ENCODE measurements around the gene PSMD11.
A peak's percentile ranks its signal among the peaks of the same experiment; 100 is the strongest.

The PSMD11 gene

DNA sequence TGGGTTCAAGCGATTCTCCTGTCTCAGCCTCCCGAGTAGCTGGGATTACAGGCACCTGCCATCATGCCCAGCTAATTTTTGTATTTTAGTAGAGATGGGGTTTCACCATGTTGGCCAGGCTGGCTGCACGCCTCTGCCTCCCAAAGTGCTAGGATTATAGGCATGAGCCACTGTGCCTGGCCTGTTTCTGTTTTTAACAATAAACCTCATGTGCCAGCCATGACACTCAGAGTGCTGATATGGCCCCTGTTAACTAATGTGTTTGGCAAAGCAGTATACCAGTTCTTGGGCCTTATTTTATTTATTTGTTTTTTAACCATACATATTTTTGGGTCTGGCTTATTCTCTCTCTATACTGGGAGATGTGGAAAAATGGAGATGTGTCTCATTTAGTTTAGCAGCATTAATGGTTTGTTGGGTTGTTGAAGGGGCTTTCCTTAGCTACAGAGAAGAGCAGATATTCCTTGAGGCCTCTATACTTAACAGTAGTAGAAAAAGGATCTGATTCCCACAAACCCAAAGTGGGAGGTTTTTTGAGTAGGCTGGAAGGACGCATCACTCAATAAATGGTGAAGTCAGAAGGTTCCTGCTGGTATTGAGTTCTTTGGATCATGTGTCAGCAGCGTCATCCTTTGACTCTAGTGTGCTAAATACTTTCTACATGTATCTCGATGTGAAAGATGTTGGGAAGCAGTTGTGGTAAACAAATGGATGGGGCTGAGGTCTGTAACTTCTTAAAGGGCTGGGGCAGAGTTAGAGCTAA is 26.3 kb downstream of the PSMD11 start:
- DNase-seq = no peak

GRCh38 chr17:32471652-32472051 is 27.3 kb downstream of the PSMD11 start:
- no peak for DNase-seq

DNA sequence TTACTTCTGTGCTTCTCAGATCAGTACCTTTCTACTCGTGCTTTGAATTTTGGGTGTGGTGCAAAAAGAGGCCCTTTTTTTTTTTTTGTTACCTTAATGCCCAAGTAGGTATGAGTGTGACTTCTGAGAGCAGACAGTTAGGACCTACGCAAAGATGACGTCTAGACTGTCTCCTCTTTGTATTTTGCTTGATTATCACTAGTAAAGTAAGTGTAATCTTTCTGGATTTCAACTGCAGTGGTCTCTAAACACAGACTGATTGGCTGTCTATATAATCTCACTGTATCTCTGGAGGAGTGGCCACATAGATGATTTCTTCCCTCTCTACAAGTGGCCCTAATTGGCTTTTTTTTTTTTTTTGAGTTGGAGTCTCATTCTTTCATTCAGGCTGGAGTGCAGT is 30.9 kb downstream of the PSMD11 start:
- DNase-seq = no peak

DNA sequence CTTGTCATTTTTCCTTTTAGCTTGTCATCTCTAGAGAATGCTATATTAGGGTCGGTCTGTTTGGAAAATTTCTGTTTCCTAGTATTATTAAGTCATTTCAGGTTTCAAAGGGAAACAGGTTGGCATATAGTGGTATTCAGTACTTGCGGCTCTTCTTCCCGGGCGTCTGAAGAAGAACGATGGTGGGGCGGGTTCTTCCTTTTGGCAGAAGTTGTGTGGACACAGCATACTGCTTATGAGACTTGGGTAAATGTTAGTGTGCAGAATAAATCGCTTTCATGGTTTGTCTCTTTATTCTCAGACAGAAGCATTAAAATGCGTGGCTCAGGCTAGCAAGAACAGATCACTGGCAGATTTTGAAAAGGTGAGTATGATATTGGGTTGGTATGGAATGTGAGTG is 32.9 kb downstream of the PSMD11 start:
- no peak for DNase-seq

GRCh38 chr17:32479074-32479617 is 34.8 kb downstream of the PSMD11 start:
- DNase-seq = no peak

GRCh38 chr17:32481193-32481592 is 36.9 kb downstream of the PSMD11 start:
- no peak for DNase-seq

- DNase-seq = no peak
Measured at GRCh38 chr17:32482568-32483320, 38.4 kb downstream of the PSMD11 start.

- peak; percentile 25 to 29 for DNase-seq
Measured at GRCh38 chr17:32483451-32484019, 39.2 kb downstream of the PSMD11 start.

DNA sequence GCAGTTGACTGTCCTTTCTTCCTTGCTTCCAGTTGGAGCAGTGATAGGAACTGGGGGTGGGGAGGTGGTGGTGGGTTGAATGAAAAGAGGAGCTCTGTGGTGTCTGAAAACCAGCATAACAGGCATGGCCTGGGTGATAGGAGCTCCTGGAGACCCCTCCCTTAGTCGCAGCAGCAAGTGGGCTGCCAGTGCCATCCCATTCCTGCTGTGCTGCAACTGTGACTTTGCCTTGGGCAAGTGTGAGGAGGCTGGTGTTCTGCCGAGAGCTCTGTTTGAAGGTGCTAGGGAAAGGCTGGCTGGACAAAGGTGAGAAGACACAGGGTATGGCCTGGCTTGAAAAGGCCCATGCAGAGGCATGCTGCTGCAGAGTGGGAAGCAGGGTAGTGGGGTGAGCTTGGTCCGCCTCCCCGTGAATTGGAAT is 39.7 kb downstream of the PSMD11 start:
- no peak for DNase-seq

GRCh38 chr17:32484628-32485027 is 40.3 kb downstream of the PSMD11 start:
- DNase-seq = no peak

- no peak for DNase-seq
Measured at GRCh38 chr17:32485261-32486110, 41.2 kb downstream of the PSMD11 start.

DNA sequence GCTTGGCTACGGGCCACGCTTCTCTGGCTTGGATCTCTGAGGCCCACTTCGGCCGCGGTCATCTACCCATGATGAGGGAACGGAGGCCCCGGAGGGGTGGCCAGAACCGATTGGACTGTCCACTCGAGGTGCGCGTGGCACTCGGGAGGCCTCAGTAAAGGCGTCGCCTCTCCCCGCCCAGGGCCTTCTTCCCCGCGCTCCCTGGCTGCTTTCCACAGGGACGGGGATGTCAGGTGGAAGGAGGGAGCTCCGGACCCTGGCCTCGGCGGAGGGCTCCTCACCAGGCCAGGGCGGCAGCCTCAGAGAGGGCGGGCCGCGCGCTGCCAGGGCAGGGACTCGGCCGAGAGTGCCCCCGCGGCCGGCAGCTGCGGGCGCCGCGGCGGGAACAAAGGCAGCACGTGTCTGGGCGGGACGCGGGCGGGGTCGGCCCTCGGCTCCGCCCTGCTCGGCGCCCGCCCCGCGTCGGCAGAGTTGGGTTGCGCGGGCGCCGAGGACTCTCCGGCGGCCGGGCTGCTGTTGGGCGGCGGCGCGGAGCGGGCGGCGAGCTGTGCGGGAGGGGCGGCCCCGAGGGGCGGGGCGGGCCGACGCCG is 41.9 kb downstream of the PSMD11 start:
- DNase-seq = peak; percentile 29 to 65

- peak in 1 of 2 experiments; percentile 65 for DNase-seq
Measured at GRCh38 chr17:32486701-32487472, 42.6 kb downstream of the PSMD11 start, which contains the start of gene CDK5R1. CDK5R1 (plus strand) TSS chr17:32486993; CDS start chr17:32487621, 628 bp downstream.

- no peak for DNase-seq
Measured at GRCh38 chr17:32487473-32488176, 43.3 kb downstream of the PSMD11 start.

GRCh38 chr17:32488177-32488542 is 43.9 kb downstream of the PSMD11 start:
- DNase-seq = no peak

- no peak for DNase-seq
Measured at GRCh38 chr17:32488604-32489180, 44.4 kb downstream of the PSMD11 start.

- no peak for DNase-seq
Measured at GRCh38 chr17:32489320-32490100, 45.2 kb downstream of the PSMD11 start.

- no peak for DNase-seq
Measured at GRCh38 chr17:32490101-32490482, 45.8 kb downstream of the PSMD11 start.
